Liver (tissue), 3 donors: Measurements from ENCODE around the gene DIP2B.
"Not testable (repeated sequence)": the region's sequence is repeated elsewhere in the genome, so short reads cannot be mapped to it uniquely, and the experiment has no call there.

Source experiments
- RAD21 ChIP-seq, 2 donors: IDR thresholded peaks; 2 replicates each; pipeline ENCODE4 v1.6.1; 2016; ENCODE audit warnings: antibody characterized with exemption in 2 of 2, mild to moderate bottlenecking in 2 of 2
- TAF1 ChIP-seq: conservative IDR thresholded peaks from 2 replicates; pipeline ENCODE4 v1.6.1; 2016; ENCODE audit warnings: antibody characterized with exemption, mild to moderate bottlenecking
- TF ChIP-seq, protein P1 (sequence below): fragments of 150-350 bp; IDR thresholded peaks from 2 replicates; pipeline ENCODE4 v1.5.1; 2017; ENCODE audit warnings: improper control_type of control experiment, low read depth, low read length; ENCODE audit not compliant: missing input control
- donor health status: healthy.
- donor health status: healthy.

DNA sequence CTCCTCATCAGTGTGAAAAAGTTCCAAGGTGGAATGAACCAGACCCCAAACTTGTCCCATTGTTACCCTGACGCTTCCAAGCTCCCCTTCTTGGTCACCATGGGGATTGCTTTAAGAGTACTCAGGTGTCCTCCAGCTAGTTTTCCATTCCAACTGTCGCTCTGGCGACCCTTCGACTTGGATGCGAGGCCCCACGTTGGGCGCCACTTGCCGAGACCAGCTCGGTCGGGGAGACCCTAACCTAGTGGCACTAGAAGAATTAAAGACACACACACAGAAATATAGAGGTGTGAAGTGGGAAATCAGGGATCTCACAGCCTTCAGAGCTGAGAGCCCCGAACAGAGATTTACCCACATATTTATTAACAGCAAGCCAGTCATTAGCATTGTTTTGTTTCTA, 6.7 kb upstream of the DIP2B start:
- TF ChIP-seq, protein P1, sequence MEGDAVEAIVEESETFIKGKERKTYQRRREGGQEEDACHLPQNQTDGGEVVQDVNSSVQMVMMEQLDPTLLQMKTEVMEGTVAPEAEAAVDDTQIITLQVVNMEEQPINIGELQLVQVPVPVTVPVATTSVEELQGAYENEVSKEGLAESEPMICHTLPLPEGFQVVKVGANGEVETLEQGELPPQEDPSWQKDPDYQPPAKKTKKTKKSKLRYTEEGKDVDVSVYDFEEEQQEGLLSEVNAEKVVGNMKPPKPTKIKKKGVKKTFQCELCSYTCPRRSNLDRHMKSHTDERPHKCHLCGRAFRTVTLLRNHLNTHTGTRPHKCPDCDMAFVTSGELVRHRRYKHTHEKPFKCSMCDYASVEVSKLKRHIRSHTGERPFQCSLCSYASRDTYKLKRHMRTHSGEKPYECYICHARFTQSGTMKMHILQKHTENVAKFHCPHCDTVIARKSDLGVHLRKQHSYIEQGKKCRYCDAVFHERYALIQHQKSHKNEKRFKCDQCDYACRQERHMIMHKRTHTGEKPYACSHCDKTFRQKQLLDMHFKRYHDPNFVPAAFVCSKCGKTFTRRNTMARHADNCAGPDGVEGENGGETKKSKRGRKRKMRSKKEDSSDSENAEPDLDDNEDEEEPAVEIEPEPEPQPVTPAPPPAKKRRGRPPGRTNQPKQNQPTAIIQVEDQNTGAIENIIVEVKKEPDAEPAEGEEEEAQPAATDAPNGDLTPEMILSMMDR: not testable (repeated sequence)
- TF ChIP-seq TAF1; RAD21 (IDR thresholded peaks at IDR 0.05): not testable (repeated sequence)
